Neural cell (in vitro differentiated cells): ENCODE measurements around the gene CRTAP. TPM values are rescaled to one million over a fixed set of nuclear protein-coding genes. Genes with fewer than 3 reads are reported as not detected.
"Not testable (repeated sequence)": the region's sequence is repeated elsewhere in the genome, so short reads cannot be mapped to it uniquely, and the experiment has no call there.

Source experiments
- H2AFZ ChIP-seq: fragments of 200-600, 300-800 bp; sonication (generic), shearing (Covaris generic); 2 replicates; pipeline ENCODE4 v1.6.0; 2014; ENCODE audit warnings: low read depth, mild to moderate bottlenecking, antibody characterized with exemption, low read length, moderate library complexity
- H3F3A ChIP-seq: fragments of 200-600 bp; shearing (Covaris generic); 2 replicates; pipeline ENCODE4 v1.6.1; 2016; ENCODE audit warnings: mild to moderate bottlenecking, moderate library complexity, mixed read lengths, antibody characterized with exemption, low read length; ENCODE audit not compliant: insufficient read depth, poor library complexity, severe bottlenecking
- H3K27ac ChIP-seq: fragments of 200-600, 300-800 bp; sonication (generic), shearing (Covaris generic); 2 replicates; pipeline ENCODE4 v1.5.1; 2014; ENCODE audit warnings: mild to moderate bottlenecking, low read length, moderate library complexity
- H3K27me3 ChIP-seq: fragments of 300-800, 200-600 bp; sonication (generic), shearing (Covaris generic); 2 replicates; pipeline ENCODE4 v1.6.0; 2014; ENCODE audit warnings: mild to moderate bottlenecking, low read depth, low read length, moderate library complexity; ENCODE audit not compliant: insufficient read depth
- H3K36me3 ChIP-seq: fragments of 300-800, 200-600 bp; sonication (generic), shearing (Covaris generic); 2 replicates; pipeline ENCODE4 v1.5.1; 2014; ENCODE audit warnings: mild to moderate bottlenecking, antibody characterized with exemption, low read length, moderate library complexity; ENCODE audit not compliant: insufficient read depth
- H3K4me2 ChIP-seq: fragments of 300-800, 200-600 bp; sonication (generic), shearing (Covaris generic); 2 replicates; pipeline ENCODE4 v1.6.0; 2014; ENCODE audit warnings: mild to moderate bottlenecking, low read length
- H3K4me3 ChIP-seq: fragments of 300-800, 200-600 bp; sonication (generic), shearing (Covaris generic); 2 replicates; pipeline ENCODE4 v1.5.1; 2014; ENCODE audit warnings: mild to moderate bottlenecking, low read length, moderate library complexity
- H3K79me2 ChIP-seq: fragments of 200-600 bp; shearing (Covaris generic); replicated peaks from 2 replicates; pipeline ENCODE4 v1.6.0; 2014; ENCODE audit warnings: mild to moderate bottlenecking, low read length, moderate library complexity; ENCODE audit not compliant: insufficient read depth
- H3K9ac ChIP-seq: fragments of 300-800, 200-600 bp; sonication (generic), shearing (Covaris generic); 2 replicates; pipeline ENCODE4 v1.6.1; 2016; ENCODE audit warnings: mild to moderate bottlenecking, low read length, mixed read lengths
- H3K9me2 ChIP-seq: fragments of 200-600 bp; shearing (Covaris generic); 2 replicates; pipeline ENCODE4 v1.6.1; 2016; ENCODE audit warnings: mild to moderate bottlenecking, low read length, mixed read lengths; ENCODE audit not compliant: insufficient read depth
- H3K9me3 ChIP-seq: fragments of 200-600, 300-800 bp; sonication (generic), shearing (Covaris generic); 2 replicates; pipeline ENCODE4 v1.6.1; 2016; ENCODE audit warnings: mild to moderate bottlenecking, mixed run types, low read length, moderate library complexity, mixed read lengths
- H4K20me1 ChIP-seq: fragments of 200-600 bp; shearing (Covaris generic); 2 replicates; pipeline ENCODE4 v1.6.1; 2016; ENCODE audit warnings: mild to moderate bottlenecking, mixed run types; ENCODE audit not compliant: insufficient read depth
- CTCF ChIP-seq: fragments of 450-650 bp; IDR thresholded peaks from 2 replicates; pipeline ENCODE4 v1.5.1; 2014; ENCODE audit warnings: antibody characterized with exemption, mild to moderate bottlenecking, moderate library complexity; ENCODE audit not compliant: poor library complexity, severe bottlenecking
- EP300 ChIP-seq: fragments of 450-650 bp; conservative IDR thresholded peaks from 2 replicates; pipeline ENCODE4 v1.6.1; 2014; ENCODE audit warnings: antibody characterized with exemption, mild to moderate bottlenecking, moderate library complexity; ENCODE audit not compliant: poor library complexity, severe bottlenecking
- EZH2 ChIP-seq: fragments of 200-600, 300-800 bp; shearing (Covaris generic), sonication (generic); IDR thresholded peaks from 2 replicates; pipeline ENCODE4 v1.6.1; 2014; ENCODE audit warnings: antibody characterized with exemption, low read length, borderline replicate concordance, mild to moderate bottlenecking; ENCODE audit not compliant: insufficient read depth, poor library complexity, severe bottlenecking
- MXI1 ChIP-seq: fragments of 450-650 bp; conservative IDR thresholded peaks from 2 replicates; pipeline ENCODE4 v1.6.1; 2014; ENCODE audit warnings: antibody characterized with exemption, mild to moderate bottlenecking; ENCODE audit not compliant: poor library complexity, severe bottlenecking
- POLR2AphosphoS5 ChIP-seq: IDR thresholded peaks from 2 replicates; pipeline ENCODE4 v1.6.1; 2012
- RAD21 ChIP-seq: fragments of 450-650 bp; conservative IDR thresholded peaks from 2 replicates; pipeline ENCODE4 v1.6.1; 2014; ENCODE audit warnings: antibody characterized with exemption, mild to moderate bottlenecking, moderate library complexity
- REST ChIP-seq: IDR thresholded peaks from 2 replicates; pipeline ENCODE4 v1.6.1; 2012; ENCODE audit warnings: borderline replicate concordance
- SMC3 ChIP-seq: fragments of 450-650 bp; conservative IDR thresholded peaks from 2 replicates; pipeline ENCODE4 v1.6.1; 2014; ENCODE audit warnings: antibody characterized with exemption, mild to moderate bottlenecking, moderate library complexity; ENCODE audit not compliant: poor library complexity
- TAF1 ChIP-seq: IDR thresholded peaks from 2 replicates; pipeline ENCODE4 v1.6.1; 2012; ENCODE audit warnings: low read depth
- polyA plus RNA-seq: library from polyadenylated mRNA; depleted of rRNA; stranded (reverse); fragments of >200 nt; gene quantifications from 2 replicates; pipeline ENCODE4 v1.2.3, GENCODE V29; 2014

CRTAP gene
- polyA plus RNA-seq, 1 donor from 2014 or later, result 7.1 TPM

- H3K4me3 ChIP-seq, result no peak overlapping the region
- H4K20me1 ChIP-seq, result no peaks in the 10 kb centered on the region
- no peak for TF ChIP-seq EZH2
- TF ChIP-seq MXI1, result no peak
- TF ChIP-seq POLR2AphosphoS5, result no peak
- TF ChIP-seq EP300, result no peak
- TF ChIP-seq RAD21, result no peak
- no peak for TF ChIP-seq REST
- no peak overlapping the region for H3K27ac ChIP-seq
- no peak overlapping the region for H3K4me2 ChIP-seq
- no peaks in the 10 kb centered on the region for H3K9me2 ChIP-seq
- H3K27me3 ChIP-seq, result no peaks in the 10 kb centered on the region
- no peaks in the 10 kb centered on the region for H3K36me3 ChIP-seq
- no peak overlapping the region for H3K9ac ChIP-seq
- no peaks in the 10 kb centered on the region for H3K9me3 ChIP-seq
- no peaks in the 10 kb centered on the region for H3F3A ChIP-seq
- H3K79me2 ChIP-seq, result no peaks in the 10 kb centered on the region
- H2AFZ ChIP-seq, result no peak overlapping the region
Observed at GRCh38 chr3:33137691-33138090, 23.9 kb downstream of the CRTAP start.

- not testable (repeated sequence) for H3K4me3 ChIP-seq, H3K9ac ChIP-seq, H3K27me3 ChIP-seq, H2AFZ ChIP-seq, H3K9me2 ChIP-seq, H4K20me1 ChIP-seq, H3K36me3 ChIP-seq, H3F3A ChIP-seq, H3K79me2 ChIP-seq, H3K4me2 ChIP-seq, H3K27ac ChIP-seq, H3K9me3 ChIP-seq
Observed at GRCh38 chr3:33139006-33139623, 25.3 kb downstream of the CRTAP start.

- H3K36me3 ChIP-seq, result no peaks in the 10 kb centered on the region
- no peaks in the 10 kb centered on the region for H4K20me1 ChIP-seq
- no peaks in the 10 kb centered on the region for H3K27me3 ChIP-seq
- no peak overlapping the region for H3K9ac ChIP-seq
- no peak overlapping the region for H3K4me2 ChIP-seq
- no peaks in the 10 kb centered on the region for H3K9me2 ChIP-seq
- no peak for TF ChIP-seq EZH2
- TF ChIP-seq POLR2AphosphoS5, result no peak
- TF ChIP-seq RAD21, result no peak
- no peak for TF ChIP-seq EP300
- no peak for TF ChIP-seq SMC3
- no peak for TF ChIP-seq CTCF
- TF ChIP-seq TAF1, result no peak
- no peak for TF ChIP-seq REST
- TF ChIP-seq MXI1, result no peak
- H3K9me3 ChIP-seq, result no peaks in the 10 kb centered on the region
- no peak overlapping the region for H2AFZ ChIP-seq
- no peak overlapping the region for H3K27ac ChIP-seq
- H3K4me3 ChIP-seq, result no peak overlapping the region
- no peaks in the 10 kb centered on the region for H3K79me2 ChIP-seq
- H3F3A ChIP-seq, result no peaks in the 10 kb centered on the region
Observed at GRCh38 chr3:33139996-33140395, 26.2 kb downstream of the CRTAP start.
